Type B pancreatic cell (in vitro differentiated cells): Measurements from ENCODE around the gene TRIM13. TPM values are rescaled to one million over a fixed set of nuclear protein-coding genes. Genes with fewer than 3 reads are reported as not detected.
A peak's percentile ranks its signal among the peaks of the same experiment; 100 is the strongest.

Source experiments
- DNase-seq: peaks from one replicate; pipeline ENCODE4 v3.0.0; 2021; ENCODE audit warnings: mixed read lengths; ENCODE audit not compliant: unreplicated experiment; ENCODE audit errors: extremely low spot score
- H3K27ac Mint-ChIP-seq: 2 replicates; pipeline ENCODE4 v1.8.0; 2021; ENCODE audit warnings: mild to moderate bottlenecking, mixed read lengths
- H3K27me3 Mint-ChIP-seq: 2 replicates; pipeline ENCODE4 v1.8.0; 2021; ENCODE audit warnings: mixed read lengths
- H3K36me3 Mint-ChIP-seq: 2 replicates; pipeline ENCODE4 v1.8.0; 2021; ENCODE audit warnings: mixed read lengths
- H3K4me1 Mint-ChIP-seq: one replicate; pipeline ENCODE4 v1.8.0; 2021; ENCODE audit warnings: mixed read lengths; ENCODE audit not compliant: unreplicated experiment
- H3K4me3 Mint-ChIP-seq: 2 replicates; pipeline ENCODE4 v1.8.0; 2021; ENCODE audit warnings: mild to moderate bottlenecking, mixed read lengths
- H3K9me3 Mint-ChIP-seq: 2 replicates; pipeline ENCODE4 v1.8.0; 2021; ENCODE audit warnings: mixed read lengths
- CTCF ChIP-seq: fragments of 200-600 bp; sonication (generic); conservative IDR thresholded peaks from 2 replicates; pipeline ENCODE4 v1.5.0; 2021; ENCODE audit warnings: antibody characterized with exemption, mild to moderate bottlenecking
- total RNA-seq: library from RNA; stranded (reverse); gene quantifications from 2 replicates; pipeline ENCODE4 v1.2.1, GENCODE V29; 2021; ENCODE audit warnings: low replicate concordance

Gene TRIM13
- total RNA-seq, 1 donor from 2014 or later = 42.0 TPM

- peak overlapping the region; percentile 96 for H3K27ac Mint-ChIP-seq
- no peak for DNase-seq
- no peaks in the 10 kb centered on the region for H3K9me3 Mint-ChIP-seq
- H3K27me3 Mint-ChIP-seq = no peaks in the 10 kb centered on the region
- H3K36me3 Mint-ChIP-seq = peaks cover 16% of the 10 kb centered on the region
- TF ChIP-seq CTCF = no peak
- H3K4me3 Mint-ChIP-seq = peak overlapping the region; percentile 91
- peaks cover 25% of the 10 kb centered on the region for H3K4me1 Mint-ChIP-seq
Measured at GRCh38 chr13:49998714-49999624, 2.1 kb downstream of the TRIM13 start.

- DNase-seq = no peak
- H3K4me1 Mint-ChIP-seq = peaks cover 18% of the 10 kb centered on the region
- no peak overlapping the region for H3K4me3 Mint-ChIP-seq
- no peak for TF ChIP-seq CTCF
- H3K9me3 Mint-ChIP-seq = no peaks in the 10 kb centered on the region
- H3K27me3 Mint-ChIP-seq = no peaks in the 10 kb centered on the region
- H3K36me3 Mint-ChIP-seq = peaks cover 23% of the 10 kb centered on the region
- no peak overlapping the region for H3K27ac Mint-ChIP-seq
Measured at GRCh38 chr13:50001287-50001686, 4.4 kb downstream of the TRIM13 start.

- Mint-ChIP-seq H3K4me1 (no peaks in the 10 kb centered on the region), H3K27me3 (no peaks in the 10 kb centered on the region), H3K9me3 (no peaks in the 10 kb centered on the region), H3K4me3 (no peak overlapping the region), H3K36me3 (peaks cover 30% of the 10 kb centered on the region), H3K27ac (no peak overlapping the region)
- TF ChIP-seq CTCF = no peak
- no peak for DNase-seq
Measured at GRCh38 chr13:50006426-50007135, 9.7 kb downstream of the TRIM13 start.

GRCh38 chr13:50011461-50011860 lies 14.6 kb downstream of the TRIM13 start:
- Mint-ChIP-seq H3K4me3 (no peak overlapping the region), H3K36me3 (peaks cover 45% of the 10 kb centered on the region), H3K27me3 (no peaks in the 10 kb centered on the region), H3K4me1 (peaks cover 3% of the 10 kb centered on the region), H3K27ac (no peak overlapping the region), H3K9me3 (no peaks in the 10 kb centered on the region)
- TF ChIP-seq CTCF = no peak
- no peak for DNase-seq

GRCh38 chr13:50012396-50013169 lies 15.7 kb downstream of the TRIM13 start:
- H3K4me1 Mint-ChIP-seq = peaks cover 3% of the 10 kb centered on the region
- H3K9me3 Mint-ChIP-seq = no peaks in the 10 kb centered on the region
- H3K4me3 Mint-ChIP-seq = no peak overlapping the region
- H3K27ac Mint-ChIP-seq = no peak overlapping the region
- no peak for TF ChIP-seq CTCF
- H3K36me3 Mint-ChIP-seq = peaks cover 43% of the 10 kb centered on the region
- no peaks in the 10 kb centered on the region for H3K27me3 Mint-ChIP-seq
- no peak for DNase-seq
